ENCODE measurements around the gene TMBIM1. TPM values are rescaled to one million over a fixed set of nuclear protein-coding genes. Genes with fewer than 3 reads are reported as not detected.
A peak's percentile ranks its signal among the peaks of the same experiment; 100 is the strongest.

Gene TMBIM1
- polyA plus RNA-seq, 3 donors, result 101 to 139 (median 129) TPM

DNA sequence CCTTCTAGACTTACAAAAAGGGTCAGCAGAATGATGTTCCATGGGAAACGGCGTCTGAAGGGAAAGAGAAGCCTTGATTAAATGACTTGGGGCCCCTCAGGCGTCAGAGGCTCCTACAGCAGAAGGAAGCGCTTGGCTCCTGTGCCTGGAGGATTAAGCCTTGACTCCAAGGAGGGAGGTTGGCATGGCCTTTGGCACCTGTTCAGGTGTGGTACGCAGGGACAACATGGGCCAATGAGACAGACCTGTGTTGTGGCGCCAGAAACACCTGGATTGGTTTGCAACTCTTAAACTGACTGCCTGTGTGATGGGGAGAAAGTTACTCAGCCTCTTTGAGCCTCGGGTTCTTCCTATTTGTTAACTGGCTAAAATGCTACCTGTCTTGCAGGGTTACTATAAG is 14.4 kb downstream of the TMBIM1 start:
- WGBS (ENCODE audit: insufficient coverage), result 83% methylated on average over 7 of the region's 7 CpGs
- Mint-ChIP-seq H3K4me3 (no peak overlapping the region), H3K27ac (peak overlapping the region in 1 of 7 donors; percentile 62), H3K36me3 (peaks cover 82 to 99% of the 10 kb centered on the region in 2 donors), H3K9me3 (peaks cover 0 to 1% (median 0%) of the 10 kb centered on the region in 7 donors), H3K4me1 (peaks cover 21% of the 10 kb centered on the region), H3K27me3 (ENCODE audit: low read depth in 3 of 3) (peaks cover 0 to 1% (median 0%) of the 10 kb centered on the region in 3 donors)
- H3K36me3 ChIP-seq (replicated peaks in 1 of 2; ENCODE audit: control insufficient read depth in 1 of 2, insufficient read depth in 2 of 2, low read length in 2 of 2), result peaks cover 91 to 97% of the 10 kb centered on the region in 2 donors
- intact Hi-C loops (cut with micrococcal nuclease), result loop anchor here (10.0 kb wide), 2 partner anchors 187 to 287 kb away; partner anchors contain the start of genes CNOT9 (in 1 of the 2) and USP37 (in 1 of the 2)
- H3K9ac ChIP-seq (ENCODE audit: insufficient read depth, low read length, poor library complexity, severe bottlenecking), result no peak overlapping the region
- H3K4me2 ChIP-seq (replicated peaks; ENCODE audit: extremely low read depth, low read length, poor library complexity, severe bottlenecking), result no peak overlapping the region
- H3K27ac ChIP-seq (ENCODE audit: low read depth in 1 of 2, low read length in 2 of 2), result peak overlapping the region in 1 of 2 donors; percentile 20
- H3K9me3 ChIP-seq (replicated peaks in 1 of 2; ENCODE audit: control insufficient read depth in 1 of 2, insufficient read depth in 1 of 2, low read length in 2 of 2), result no peaks in the 10 kb centered on the region
- TF ChIP-seq, protein P1, sequence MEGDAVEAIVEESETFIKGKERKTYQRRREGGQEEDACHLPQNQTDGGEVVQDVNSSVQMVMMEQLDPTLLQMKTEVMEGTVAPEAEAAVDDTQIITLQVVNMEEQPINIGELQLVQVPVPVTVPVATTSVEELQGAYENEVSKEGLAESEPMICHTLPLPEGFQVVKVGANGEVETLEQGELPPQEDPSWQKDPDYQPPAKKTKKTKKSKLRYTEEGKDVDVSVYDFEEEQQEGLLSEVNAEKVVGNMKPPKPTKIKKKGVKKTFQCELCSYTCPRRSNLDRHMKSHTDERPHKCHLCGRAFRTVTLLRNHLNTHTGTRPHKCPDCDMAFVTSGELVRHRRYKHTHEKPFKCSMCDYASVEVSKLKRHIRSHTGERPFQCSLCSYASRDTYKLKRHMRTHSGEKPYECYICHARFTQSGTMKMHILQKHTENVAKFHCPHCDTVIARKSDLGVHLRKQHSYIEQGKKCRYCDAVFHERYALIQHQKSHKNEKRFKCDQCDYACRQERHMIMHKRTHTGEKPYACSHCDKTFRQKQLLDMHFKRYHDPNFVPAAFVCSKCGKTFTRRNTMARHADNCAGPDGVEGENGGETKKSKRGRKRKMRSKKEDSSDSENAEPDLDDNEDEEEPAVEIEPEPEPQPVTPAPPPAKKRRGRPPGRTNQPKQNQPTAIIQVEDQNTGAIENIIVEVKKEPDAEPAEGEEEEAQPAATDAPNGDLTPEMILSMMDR (IDR thresholded peaks at IDR 0.05), result no peak
- no peaks in the 10 kb centered on the region for H3K27me3 ChIP-seq (ENCODE audit: control insufficient read depth in 2 of 2, insufficient read depth in 2 of 2, low read length in 2 of 2)
- peaks cover 72% of the 10 kb centered on the region for H3K79me2 ChIP-seq (ENCODE audit: insufficient read depth, low read length)
- no peak overlapping the region for H2AFZ ChIP-seq (ENCODE audit: insufficient read depth, low read depth, low read length, poor library complexity, severe bottlenecking)
- H3K4me3 ChIP-seq (replicated peaks in 1 of 3; ENCODE audit: low read depth in 2 of 3, low read length in 3 of 3), result no peak overlapping the region
- H3K4me1 ChIP-seq (ENCODE audit: control insufficient read depth in 1 of 2, insufficient read depth in 2 of 2, low read length in 2 of 2), result peaks cover 14 to 22% of the 10 kb centered on the region in 2 donors
- peaks cover 99% of the 10 kb centered on the region for H4K20me1 ChIP-seq (ENCODE audit: insufficient read depth, low read length)
- no peak for DNase-seq

DNA sequence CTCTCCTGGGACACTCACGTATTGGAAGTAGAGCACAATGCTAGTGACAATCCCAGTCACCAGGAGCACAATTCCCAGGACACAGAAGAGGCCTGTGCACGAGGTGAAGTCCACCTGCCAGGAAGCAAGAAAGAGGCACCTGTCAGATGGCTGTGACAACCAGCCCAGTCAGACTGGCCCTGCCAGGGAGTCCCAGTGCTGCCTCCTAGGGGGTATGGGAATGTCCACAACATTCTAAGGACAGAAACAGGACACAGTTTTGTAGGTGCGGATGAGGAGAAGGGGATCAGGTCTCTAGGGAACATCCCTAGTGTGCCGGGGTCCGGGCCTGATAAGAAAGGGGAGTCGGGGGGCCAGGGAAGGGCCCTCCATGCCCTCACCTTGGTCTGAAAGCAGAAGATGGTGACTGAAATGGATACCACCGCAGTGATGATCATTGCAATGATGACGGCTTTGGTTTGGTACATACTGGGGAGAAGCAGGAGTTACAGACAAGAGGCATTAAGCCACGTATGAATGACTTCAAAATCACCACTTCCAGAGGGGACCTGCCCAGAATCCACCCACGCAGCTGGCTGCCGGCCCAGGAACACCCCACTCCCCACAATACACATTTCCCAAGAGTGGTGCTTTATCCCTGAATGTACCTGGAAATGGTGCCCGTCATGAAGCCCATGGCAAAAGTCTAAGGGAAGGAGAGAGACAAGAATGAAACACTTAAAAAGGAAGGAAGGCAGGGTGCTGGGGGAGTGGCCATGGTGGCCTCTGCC is 15.1 kb downstream of the TMBIM1 start:
- 90% methylated on average over 10 of the region's 12 CpGs for WGBS (ENCODE audit: insufficient coverage)
- no peak overlapping the region for H2AFZ ChIP-seq (ENCODE audit: insufficient read depth, low read depth, low read length, poor library complexity, severe bottlenecking)
- intact Hi-C loops (cut with micrococcal nuclease), result loop anchor here (10.0 kb wide), 2 partner anchors 188 to 288 kb away; partner anchors contain the start of genes CNOT9 (in 1 of the 2) and USP37 (in 1 of the 2)
- H3K4me1 ChIP-seq (ENCODE audit: control insufficient read depth in 1 of 2, insufficient read depth in 2 of 2, low read length in 2 of 2), result peaks cover 19 to 30% of the 10 kb centered on the region in 2 donors
- peaks cover 99% of the 10 kb centered on the region for H4K20me1 ChIP-seq (ENCODE audit: insufficient read depth, low read length)
- DNase-seq, result no peak
- Mint-ChIP-seq H3K36me3 (peaks cover 76 to 92% of the 10 kb centered on the region in 2 donors), H3K4me1 (peaks cover 28% of the 10 kb centered on the region), H3K27ac (peak overlapping the region; percentile 42 to 82 (median 54)), H3K9me3 (peaks cover 0 to 1% (median 0%) of the 10 kb centered on the region in 7 donors), H3K27me3 (ENCODE audit: low read depth in 3 of 3) (no peaks in the 10 kb centered on the region), H3K4me3 (no peak overlapping the region)
- no peaks in the 10 kb centered on the region for H3K9me3 ChIP-seq (replicated peaks in 1 of 2; ENCODE audit: control insufficient read depth in 1 of 2, insufficient read depth in 1 of 2, low read length in 2 of 2)
- peaks cover 86 to 91% of the 10 kb centered on the region in 2 donors for H3K36me3 ChIP-seq (replicated peaks in 1 of 2; ENCODE audit: control insufficient read depth in 1 of 2, insufficient read depth in 2 of 2, low read length in 2 of 2)
- TF ChIP-seq, protein P1 (IDR thresholded peaks at IDR 0.05), result no peak
- no peaks in the 10 kb centered on the region for H3K27me3 ChIP-seq (ENCODE audit: control insufficient read depth in 2 of 2, insufficient read depth in 2 of 2, low read length in 2 of 2)
- no peak overlapping the region for H3K9ac ChIP-seq (ENCODE audit: insufficient read depth, low read length, poor library complexity, severe bottlenecking)
- peaks cover 68% of the 10 kb centered on the region for H3K79me2 ChIP-seq (ENCODE audit: insufficient read depth, low read length)
- H3K4me2 ChIP-seq (replicated peaks; ENCODE audit: extremely low read depth, low read length, poor library complexity, severe bottlenecking), result no peak overlapping the region
- no peak overlapping the region for H3K4me3 ChIP-seq (replicated peaks in 1 of 3; ENCODE audit: low read depth in 2 of 3, low read length in 3 of 3)
- H3K27ac ChIP-seq (ENCODE audit: low read depth in 1 of 2, low read length in 2 of 2), result peak overlapping the region in 1 of 2 donors; percentile 65
